Right ventricle myocardium superior (tissue), 1 donor: ENCODE data around the gene GRID1. TPM values are rescaled to one million over a fixed set of nuclear protein-coding genes. Genes with fewer than 3 reads are reported as not detected.
"Not testable (repeated sequence)": the region's sequence is repeated elsewhere in the genome, so short reads cannot be mapped to it uniquely, and the experiment has no call there.

ENCODE experiments used
- ATAC-seq: fragments of 200-7000 bp; cut with Tn5 transposase; one replicate; pipeline ENCODE4 v1.9.1; 2020; ENCODE audit warnings: mild to moderate bottlenecking; ENCODE audit not compliant: poor library complexity
- DNase-seq: peaks from one replicate; pipeline ENCODE4 v3.0.0-alpha.2; 2020
- intact Hi-C: fragments of 100-400 bp; cut with DNase I; formaldehyde crosslinking; loops from one replicate; pipeline ENCODE4 v1.11.2; 2022
- total RNA-seq: library from RNA; stranded (reverse); fragmentation: NEBNext Ultra II Directional; extraction: Animal tissue kit (Norgen Biotek cat#: 25700); gene quantifications from one replicate; pipeline ENCODE4 v1.2.1, GENCODE V29; 2021
- donor health status: DM: no; HTN: yes; CAD: no; lungs with severe emphysema.

Gene GRID1
- total RNA-seq, 1 donor from 2014 or later, result 1.1 TPM

- ATAC-seq (no peak), DNase-seq (no peak)
- intact Hi-C loops, result no loop called here
Observed at GRCh38 chr10:86085136-86085535, 281.5 kb downstream of the GRID1 start.

- intact Hi-C loops, result no loop called here
- DNase-seq (no peak), ATAC-seq (no peak)
Observed at GRCh38 chr10:86084585-86084984, 282.0 kb downstream of the GRID1 start.

GRCh38 chr10:86083664-86084175 lies 282.9 kb downstream of the GRID1 start:
- no peak for ATAC-seq
- intact Hi-C loops, result no loop called here
- DNase-seq, result no peak

- intact Hi-C loops, result no loop called here
- no peak for ATAC-seq
- no peak for DNase-seq
Observed at GRCh38 chr10:86083206-86083605, 283.4 kb downstream of the GRID1 start.

- intact Hi-C loops, result no loop called here
- no peak for DNase-seq
Observed at GRCh38 chr10:86082556-86082955, 284.0 kb downstream of the GRID1 start.

GRCh38 chr10:86079088-86079487 lies 287.5 kb downstream of the GRID1 start:
- intact Hi-C loops, result no loop called here
- ATAC-seq, result no peak
- no peak for DNase-seq

More at GRCh38 chr10:86082556-86082955, 284.0 kb downstream of the GRID1 start:
- ATAC-seq, result no peak

- DNase-seq, result no peak
- intact Hi-C loops, result no loop called here
- ATAC-seq, result no peak
Observed at GRCh38 chr10:86078639-86079035, 288.0 kb downstream of the GRID1 start.

GRCh38 chr10:86077871-86078638 lies 288.5 kb downstream of the GRID1 start:
- ATAC-seq (no peak), DNase-seq (no peak)
- intact Hi-C loops, result no loop called here

- ATAC-seq, result no peak
- no peak for DNase-seq
- intact Hi-C loops, result no loop called here
Observed at GRCh38 chr10:86077271-86077670, 289.3 kb downstream of the GRID1 start.

GRCh38 chr10:86076497-86076896 lies 290.1 kb downstream of the GRID1 start:
- DNase-seq, ATAC-seq, intact Hi-C loops: not testable (repeated sequence)

- ATAC-seq (no peak), DNase-seq (no peak)
- intact Hi-C loops, result no loop called here
Observed at GRCh38 chr10:86075512-86075911, 291.1 kb downstream of the GRID1 start.

GRCh38 chr10:86074294-86074693 lies 292.3 kb downstream of the GRID1 start:
- DNase-seq (no peak), ATAC-seq (no peak)
- intact Hi-C loops, result no loop called here

GRCh38 chr10:86073199-86073977 lies 293.2 kb downstream of the GRID1 start:
- intact Hi-C loops, result no loop called here
- ATAC-seq (no peak), DNase-seq (no peak)

GRCh38 chr10:86072413-86072812 lies 294.2 kb downstream of the GRID1 start:
- ATAC-seq (no peak), DNase-seq (no peak)
- intact Hi-C loops, result no loop called here

GRCh38 chr10:86071758-86072157 lies 294.8 kb downstream of the GRID1 start:
- no peak for DNase-seq
- ATAC-seq, result no peak
- intact Hi-C loops, result no loop called here

- intact Hi-C loops, result no loop called here
- DNase-seq (no peak), ATAC-seq (no peak)
Observed at GRCh38 chr10:86071145-86071544, 295.4 kb downstream of the GRID1 start.

GRCh38 chr10:86070278-86070677 lies 296.3 kb downstream of the GRID1 start:
- DNase-seq, result no peak
- ATAC-seq, result no peak

GRCh38 chr10:86068231-86069054 lies 298.2 kb downstream of the GRID1 start:
- intact Hi-C loops, result no loop called here
- ATAC-seq (peak; percentile 48), DNase-seq (no peak)

More at GRCh38 chr10:86070278-86070677, 296.3 kb downstream of the GRID1 start:
- intact Hi-C loops, result no loop called here

- DNase-seq, result no peak
- intact Hi-C loops, result no loop called here
- ATAC-seq, result no peak
Observed at GRCh38 chr10:86067436-86068050, 299.1 kb downstream of the GRID1 start.
